Measurements from ENCODE around the gene IFNA17.
"Not testable (repeated sequence)": the region's sequence is repeated elsewhere in the genome, so short reads cannot be mapped to it uniquely, and the experiment has no call there.

- TF ChIP-seq ZBTB33 (IDR thresholded peaks at IDR 0.05); CTCF (IDR thresholded peaks at IDR 0.05; ENCODE audit: low read depth, low read length, missing input control); RXRA (IDR thresholded peaks at IDR 0.05); EGR1 (IDR thresholded peaks at IDR 0.05; ENCODE audit: low read depth in 2 of 2); SP1 (IDR thresholded peaks at IDR 0.05); YY1 (IDR thresholded peaks at IDR 0.05); MAX (IDR thresholded peaks at IDR 0.05); ATF3 (IDR thresholded peaks at IDR 0.05); TAF1 (conservative IDR thresholded peaks at IDR 0.05): not testable (repeated sequence)
These were observed 15.9 kb downstream of the IFNA17 start for GRCh38 chr9:21212160-21212559.

All from liver (tissue), 3 donors.